Esophagus squamous epithelium (tissue), 5 donors: ENCODE data around the gene PRR11. TPM values are rescaled to one million over a fixed set of nuclear protein-coding genes. Genes with fewer than 3 reads are reported as not detected.
"Not testable (repeated sequence)": the region's sequence is repeated elsewhere in the genome, so short reads cannot be mapped to it uniquely, and the experiment has no call there.

Experiments used
- DNase-seq: peaks from one replicate; lab custom pipeline; 2025; lab: John Stamatoyannopoulos, UW
- H3K27ac ChIP-seq, 4 donors: fragments of 200-600 bp; sonication (generic); one replicate each; pipeline ENCODE4 v1.5.1; 2016 to 2019; ENCODE audit warnings: mild to moderate bottlenecking in 1 of 4
- H3K27me3 ChIP-seq, 4 donors: fragments of 200-600 bp; sonication (generic); 1 replicate in 3 of 4; 2 replicates in 1 of 4; pipeline versions ENCODE4 v1.5.1 to v1.6.0; 2017 to 2021; ENCODE audit warnings: antibody characterized with exemption in 1 of 4
- H3K36me3 ChIP-seq, 3 donors: fragments of 200-600 bp; sonication (generic); one replicate each; pipeline ENCODE4 v1.5.1; 2016 to 2019
- H3K4me1 ChIP-seq, 3 donors: fragments of 200-600 bp; sonication (generic); one replicate each; pipeline ENCODE4 v1.5.1; 2017 to 2019
- H3K4me3 ChIP-seq, 4 donors: fragments of 200-600 bp; sonication (generic); 1 replicate in 3 of 4; 2 replicates in 1 of 4; pipeline ENCODE4 v1.5.1; 2016 to 2019; ENCODE audit warnings: mild to moderate bottlenecking in 2 of 4, moderate library complexity in 1 of 4
- H3K9me3 ChIP-seq, 3 donors: fragments of 200-600 bp; sonication (generic); one replicate each; pipeline ENCODE4 v1.5.1; 2016 to 2019
- CTCF ChIP-seq, 6 experiments: fragments of 450-650 bp in 4 of 6; fragments of 200-600 bp in 2 of 6; sonication (generic) in 2 of 6; IDR thresholded peaks; one replicate each; pipeline ENCODE4 v1.5.1; 2016 to 2019; ENCODE audit warnings: antibody characterized with exemption in 6 of 6, mild to moderate bottlenecking in 4 of 6, moderate library complexity in 4 of 6
- POLR2A ChIP-seq, 4 donors: fragments of 450-650 bp; IDR thresholded peaks; one replicate each; pipeline ENCODE4 v1.6.1; 2017; ENCODE audit warnings: antibody characterized with exemption in 4 of 4, mild to moderate bottlenecking in 4 of 4, moderate library complexity in 3 of 4
- WGBS, 2 donors: methylation state at CpG; one replicate each; pipeline ENCODE4 v1.1.5; 2018; 5-methylcytosine and 5-hydroxymethylcytosine counted together
- intact Hi-C: fragments of 100-400 bp; cut with DNase I; formaldehyde crosslinking; loops from one replicate; pipeline ENCODE4 v1.15.0; 2022
- total RNA-seq, 4 donors: library from RNA; depleted of rRNA; stranded (reverse); fragments of >200 nt; gene quantifications; one replicate each; pipeline ENCODE4 v1.1.0, GENCODE V29; 2016
- donor health status: DM: yes; HTN: yes; CAD: no.

The PRR11 gene
- total RNA-seq, 4 donors from 2014 or later = 5.1 to 13.4 (median 9.5) TPM

- no peak for TF ChIP-seq POLR2A (IDR thresholded peaks at IDR 0.05)
- TF ChIP-seq CTCF (IDR thresholded peaks at IDR 0.05) = no peak
- DNase-seq = no peak
- peak overlapping the region; percentile 73 to 93 (median 88) for H3K4me3 ChIP-seq
- peak overlapping the region in 3 of 4 donors; percentile 78 to 88 (median 85) for H3K27ac ChIP-seq
- intact Hi-C loops = no loop called here
- WGBS, 2 donors = 9 to 26% methylated on average over 6 to 17 of the region's 17 CpGs
- no peaks in the 10 kb centered on the region for H3K27me3 ChIP-seq
- H3K9me3 ChIP-seq = no peaks in the 10 kb centered on the region
- H3K36me3 ChIP-seq = no peaks in the 10 kb centered on the region
- H3K4me1 ChIP-seq = peaks cover 0 to 13% (median 5%) of the 10 kb centered on the region in 3 donors
Observed at GRCh38 chr17:59221159-59221847, 65.8 kb downstream of the PRR11 start.

GRCh38 chr17:59223813-59224212, 68.3 kb downstream of the PRR11 start:
- TF ChIP-seq POLR2A (IDR thresholded peaks at IDR 0.05) (no peak), CTCF (IDR thresholded peaks at IDR 0.05) (no peak)
- DNase-seq = no peak
- intact Hi-C loops = no loop called here
- 92 to 94% methylated on average over 7 of the region's 7 CpGs for WGBS, 2 donors
- Histone ChIP-seq H3K9me3 (no peaks in the 10 kb centered on the region), H3K4me1 (peaks cover 0 to 13% (median 5%) of the 10 kb centered on the region in 3 donors), H3K4me3 (no peak overlapping the region), H3K36me3 (no peaks in the 10 kb centered on the region), H3K27me3 (no peaks in the 10 kb centered on the region), H3K27ac (no peak overlapping the region)

- H3K9me3 ChIP-seq, H3K27me3 ChIP-seq, H3K27ac ChIP-seq, H3K4me1 ChIP-seq, intact Hi-C loops, DNase-seq, H3K4me3 ChIP-seq, H3K36me3 ChIP-seq: not testable (repeated sequence)
- WGBS, 2 donors = 77 to 85% methylated on average over 1 of the region's 1 CpG
Observed at GRCh38 chr17:59228588-59228987, 73.0 kb downstream of the PRR11 start.

- no peak for DNase-seq
Observed at GRCh38 chr17:59230764-59231163, 75.2 kb downstream of the PRR11 start.

GRCh38 chr17:59234631-59235030, 79.1 kb downstream of the PRR11 start:
- DNase-seq = no peak
- Histone ChIP-seq H3K4me3 (no peak overlapping the region), H3K27me3 (no peaks in the 10 kb centered on the region), H3K27ac (no peak overlapping the region), H3K4me1 (no peaks in the 10 kb centered on the region), H3K9me3 (no peaks in the 10 kb centered on the region), H3K36me3 (no peaks in the 10 kb centered on the region)
- TF ChIP-seq CTCF (IDR thresholded peaks at IDR 0.05) (no peak), POLR2A (IDR thresholded peaks at IDR 0.05) (no peak)
- intact Hi-C loops = no loop called here

More at GRCh38 chr17:59230764-59231163, 75.2 kb downstream of the PRR11 start:
- no peak for TF ChIP-seq POLR2A (IDR thresholded peaks at IDR 0.05)
- TF ChIP-seq CTCF (IDR thresholded peaks at IDR 0.05) = no peak
- H3K27ac ChIP-seq = no peak overlapping the region
- no peaks in the 10 kb centered on the region for H3K36me3 ChIP-seq
- no peak overlapping the region for H3K4me3 ChIP-seq
- intact Hi-C loops = no loop called here
- H3K9me3 ChIP-seq = no peaks in the 10 kb centered on the region
- no peaks in the 10 kb centered on the region for H3K27me3 ChIP-seq
- no peaks in the 10 kb centered on the region for H3K4me1 ChIP-seq
- WGBS, 2 donors = 82 to 83% methylated on average over 3 of the region's 3 CpGs
